DMS 273 (cell line): ENCODE results near the gene NSMF.
A peak's percentile ranks its signal among the peaks of the same experiment; 100 is the strongest.
"Not testable (repeated sequence)": the region's sequence is repeated elsewhere in the genome, so short reads cannot be mapped to it uniquely, and the experiment has no call there.

Experiments
- DNase-seq: peaks from one replicate; lab custom pipeline; 2025; ENCODE audit not compliant: unreplicated experiment; lab: John Stamatoyannopoulos, UW

The NSMF gene

DNA sequence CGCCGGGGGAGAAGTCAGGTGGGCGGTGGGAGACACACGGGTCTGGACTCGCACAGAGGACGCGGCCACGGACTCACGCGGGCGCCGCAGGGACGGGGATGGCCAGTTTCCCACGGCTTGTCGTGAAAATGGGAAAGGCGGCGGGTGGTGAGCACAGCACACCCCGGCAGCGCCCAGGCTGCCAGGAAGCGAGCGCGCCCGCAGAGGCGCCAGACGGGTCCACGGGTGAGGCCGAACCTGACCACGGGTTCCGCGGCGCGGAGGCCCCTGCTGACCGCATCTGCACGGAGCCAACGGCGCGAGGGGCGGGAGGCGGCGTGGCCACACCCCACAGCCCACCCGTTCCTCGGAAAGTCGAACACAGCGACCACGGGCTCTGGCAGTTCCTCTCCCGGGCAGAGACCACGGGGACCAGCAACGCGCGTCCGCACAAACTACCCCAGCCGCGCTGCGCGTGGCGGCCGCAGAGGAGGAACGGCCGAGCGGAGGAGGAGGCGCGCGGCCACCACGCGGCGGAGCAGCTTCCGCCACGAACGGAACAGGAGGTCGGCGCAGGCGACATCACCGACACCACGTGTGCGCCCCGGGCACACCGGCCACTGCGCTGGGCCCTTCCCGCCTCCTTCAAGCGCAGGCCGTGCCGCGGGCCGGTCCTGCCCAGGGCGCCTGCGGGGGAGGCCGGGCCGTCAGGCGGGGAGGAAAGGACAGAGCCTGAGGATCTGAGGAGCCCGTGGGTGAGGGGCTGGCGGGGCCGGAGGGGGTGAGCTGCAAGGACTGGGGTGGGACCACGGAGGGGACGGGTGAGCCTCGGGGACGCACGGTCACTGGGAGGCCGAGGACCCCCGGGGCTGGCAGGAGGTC is 41.7 kb downstream of the NSMF start:
- DNase-seq: no peak

DNA sequence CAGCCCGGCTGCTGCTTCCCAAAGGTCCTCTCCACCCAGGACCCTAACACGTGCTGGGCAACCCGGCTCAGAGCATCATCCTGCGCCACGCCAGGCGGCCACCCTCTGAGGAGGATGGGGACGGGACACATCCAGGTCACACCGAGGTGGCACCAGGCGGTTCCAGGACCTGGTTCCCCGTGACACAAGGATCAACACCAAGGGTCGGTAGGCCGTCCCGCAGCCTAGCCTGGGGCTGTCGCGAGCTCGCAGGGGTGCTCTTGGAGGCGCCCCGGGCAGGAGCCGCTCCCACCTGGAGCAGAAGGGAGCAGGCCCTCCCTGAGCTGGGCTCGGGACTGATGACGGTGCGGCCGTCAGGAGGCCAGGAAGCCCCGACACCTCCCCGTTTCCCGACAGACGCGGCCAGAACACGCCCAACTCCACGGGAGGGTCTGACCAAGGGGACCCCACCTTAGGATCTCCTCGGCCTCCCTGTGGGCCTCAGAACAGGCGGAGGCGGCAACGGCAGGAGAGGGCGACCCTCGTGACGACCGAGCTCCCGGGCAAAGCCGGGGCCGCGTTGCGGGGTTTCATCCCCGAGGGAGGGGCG is 42.5 kb downstream of the NSMF start:
- no peak for DNase-seq

DNA sequence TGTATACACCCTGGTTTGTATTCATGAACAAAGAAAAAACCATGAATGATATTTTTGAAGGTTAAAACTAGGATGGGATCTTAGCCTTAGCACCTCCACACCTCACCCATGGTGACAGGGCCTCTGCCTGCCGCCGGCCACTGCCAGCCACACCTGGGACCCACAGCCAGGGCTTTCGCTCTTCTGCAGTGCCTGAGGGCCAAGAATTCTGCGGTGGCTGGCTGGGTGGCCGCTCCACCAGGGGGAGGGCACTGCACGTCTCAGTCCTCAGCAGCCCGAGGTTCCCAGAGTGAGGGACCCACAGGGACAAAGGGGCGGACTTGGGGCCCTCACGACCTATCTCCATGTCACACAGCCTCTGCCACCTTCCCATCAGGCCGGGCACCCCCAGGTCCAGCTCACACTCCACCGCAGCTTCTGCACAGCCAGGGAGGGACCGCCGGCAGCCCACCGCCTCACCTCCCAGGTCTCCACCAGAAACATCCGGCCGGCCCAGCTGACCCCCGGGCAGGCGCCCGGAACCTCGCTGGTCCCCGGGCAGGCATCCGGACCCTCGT is 43.0 kb downstream of the NSMF start:
- DNase-seq: no peak

DNA sequence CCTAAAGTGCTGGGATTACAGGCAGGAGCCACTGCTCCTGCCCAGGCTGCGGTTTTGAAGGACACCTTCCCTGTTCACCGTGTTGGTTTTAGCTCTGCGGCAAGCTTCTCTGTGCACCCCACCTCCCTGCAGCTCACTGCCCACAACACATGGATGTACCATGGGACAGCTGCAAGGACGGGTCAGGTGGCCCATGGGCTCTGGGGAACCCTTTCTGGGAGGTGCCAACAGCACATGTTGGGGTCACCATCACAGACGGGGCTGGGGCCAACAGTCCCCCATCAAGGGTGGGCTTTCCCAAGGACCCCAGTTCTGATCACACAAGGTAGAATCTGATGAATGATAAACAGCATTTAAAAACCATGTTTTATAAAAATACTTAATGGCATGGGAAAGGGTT is 43.7 kb downstream of the NSMF start:
- no peak for DNase-seq

DNA sequence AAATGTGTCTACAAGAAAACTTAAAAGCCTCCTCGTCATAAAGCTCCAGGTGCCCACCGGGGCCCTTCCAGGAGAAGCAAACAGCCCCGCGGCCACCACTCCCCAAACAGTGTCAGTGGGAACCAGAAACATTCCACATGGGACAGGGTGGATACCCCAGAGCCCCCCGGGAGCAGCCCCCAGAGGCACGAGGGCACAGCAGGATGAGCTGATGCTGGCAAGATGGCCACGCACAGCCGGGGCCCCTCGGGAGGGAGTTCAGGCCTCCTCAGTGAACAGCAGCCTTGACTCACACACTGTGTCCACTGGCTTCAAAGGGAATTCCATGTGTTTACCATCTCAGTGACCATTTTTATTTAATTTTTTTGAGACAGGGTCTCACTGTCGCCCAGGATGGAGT is 46.7 kb downstream of the NSMF start:
- DNase-seq: no peak

DNA sequence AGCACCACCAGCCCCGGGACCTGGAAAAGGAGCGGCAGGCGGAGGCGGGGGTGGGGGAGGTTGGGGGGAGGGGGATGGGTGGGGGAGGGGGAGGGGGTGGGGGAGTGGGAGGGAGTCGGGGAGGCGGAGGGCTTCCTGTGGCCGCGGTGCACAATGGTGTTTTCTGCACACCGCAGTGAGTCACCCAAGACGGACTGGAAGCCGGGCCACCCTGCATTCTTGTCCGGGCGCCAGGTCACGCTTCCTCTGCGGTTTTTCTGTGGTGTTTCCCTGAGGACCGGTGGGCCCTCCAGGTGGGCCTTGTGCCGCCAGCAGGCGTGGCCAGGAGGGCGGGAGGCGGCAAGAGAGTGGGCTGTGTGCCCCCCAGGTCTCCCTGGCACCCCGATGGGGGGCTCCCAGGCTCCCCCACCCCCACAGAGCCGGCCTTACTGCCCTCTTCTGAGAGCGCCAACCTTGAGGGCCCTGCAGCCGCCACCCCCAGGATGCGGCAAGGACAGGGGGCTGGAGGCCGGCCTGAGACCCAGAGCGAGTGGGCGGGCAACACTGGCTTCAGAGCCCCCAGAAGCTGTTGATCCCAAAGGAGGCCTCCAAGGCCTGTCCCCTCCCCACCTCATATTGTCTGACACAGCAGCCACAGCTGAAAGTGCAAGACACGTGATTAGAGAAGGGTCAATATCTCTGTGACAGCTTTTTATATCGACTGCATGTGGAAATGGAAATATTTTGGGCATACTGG is 47.3 kb downstream of the NSMF start:
- DNase-seq: no peak

DNA sequence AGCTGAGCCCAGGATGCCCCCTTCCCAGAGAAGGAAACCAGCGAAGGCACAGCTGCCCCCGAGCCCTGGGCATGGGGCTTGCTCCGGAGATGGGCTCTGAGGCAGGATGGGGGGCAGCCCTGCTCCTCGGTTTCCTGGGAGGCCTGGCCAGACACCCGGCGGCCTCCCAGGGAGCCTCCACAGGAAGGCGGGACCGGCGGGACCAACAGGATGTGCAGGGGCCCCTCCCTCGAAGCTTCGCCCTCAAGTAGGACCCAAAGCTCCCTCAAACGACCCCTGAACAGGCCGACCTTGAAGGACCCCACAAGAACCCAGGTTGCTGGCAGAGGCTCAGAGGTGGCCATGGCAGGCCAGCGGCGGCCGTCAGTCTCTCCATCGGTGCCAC is 47.9 kb downstream of the NSMF start:
- DNase-seq: no peak

DNA sequence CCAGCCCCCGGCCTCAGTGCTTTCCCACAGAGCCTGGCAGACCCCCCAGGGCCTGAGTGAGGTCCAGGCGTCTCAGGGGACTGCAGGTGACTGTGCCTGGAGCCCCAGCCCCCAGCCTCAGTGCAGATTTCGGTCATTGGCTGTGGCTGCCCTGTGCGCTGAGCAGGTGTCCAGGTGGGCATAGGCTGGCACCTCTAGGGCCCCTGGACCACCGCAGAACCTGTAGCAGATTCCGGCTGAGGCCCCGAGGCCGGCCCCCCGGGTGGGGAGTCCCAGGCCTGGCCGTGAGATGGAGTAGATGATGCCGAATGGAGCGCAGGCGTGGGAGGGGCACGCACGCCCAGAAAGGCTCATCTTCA is 48.3 kb downstream of the NSMF start:
- no peak for DNase-seq

DNA sequence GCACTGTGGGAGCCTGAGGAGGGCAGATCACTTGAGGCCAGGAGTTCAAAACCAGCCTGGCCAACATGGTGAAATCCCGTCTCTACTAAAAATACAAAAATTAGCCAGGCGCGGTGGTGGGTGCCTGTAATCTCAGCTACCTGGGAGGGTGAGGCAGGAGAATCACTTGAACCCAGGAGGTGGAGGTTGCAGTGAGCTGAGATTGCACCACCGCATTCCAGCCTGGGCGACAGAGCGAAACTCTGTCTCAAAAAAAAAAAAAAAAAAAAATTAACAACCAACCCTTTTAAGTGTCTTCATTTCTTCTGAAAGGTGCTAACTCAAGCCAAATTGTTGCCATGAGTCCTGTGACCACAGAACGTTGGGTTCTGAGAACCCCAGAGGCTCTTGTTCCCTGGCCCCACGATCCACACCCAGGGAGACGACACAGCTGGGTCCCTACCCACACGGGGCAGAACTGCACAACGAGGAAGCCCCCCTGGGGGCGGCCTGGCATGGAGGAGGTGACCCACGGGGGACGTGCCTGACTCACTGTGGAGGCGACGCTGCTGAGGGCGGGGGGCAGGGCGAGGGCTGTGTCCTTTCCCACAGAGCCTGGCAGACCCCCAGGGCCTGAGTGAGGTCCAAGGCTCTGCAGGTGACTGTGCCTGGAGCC is 48.8 kb downstream of the NSMF start:
- not testable (repeated sequence) for DNase-seq

DNA sequence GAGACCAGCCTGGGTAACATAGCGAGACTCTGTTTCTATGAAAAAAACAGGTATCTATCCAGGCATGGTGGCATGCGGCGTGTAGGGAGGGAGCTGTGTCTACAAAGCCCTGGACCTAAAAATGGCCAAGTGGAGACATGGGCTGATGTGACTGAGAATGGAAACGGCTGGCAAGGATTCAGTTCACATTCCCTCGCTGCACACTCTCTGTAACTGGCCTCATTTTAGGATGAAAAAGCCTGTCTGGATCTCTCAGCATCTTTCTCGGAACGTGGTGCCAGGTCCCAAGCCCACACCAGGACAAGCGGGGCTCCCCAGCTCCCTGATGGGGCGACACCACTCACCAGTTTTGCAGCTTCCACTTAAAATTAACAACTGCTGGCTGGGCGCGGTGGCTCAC is 49.6 kb downstream of the NSMF start:
- DNase-seq: no peak

DNA sequence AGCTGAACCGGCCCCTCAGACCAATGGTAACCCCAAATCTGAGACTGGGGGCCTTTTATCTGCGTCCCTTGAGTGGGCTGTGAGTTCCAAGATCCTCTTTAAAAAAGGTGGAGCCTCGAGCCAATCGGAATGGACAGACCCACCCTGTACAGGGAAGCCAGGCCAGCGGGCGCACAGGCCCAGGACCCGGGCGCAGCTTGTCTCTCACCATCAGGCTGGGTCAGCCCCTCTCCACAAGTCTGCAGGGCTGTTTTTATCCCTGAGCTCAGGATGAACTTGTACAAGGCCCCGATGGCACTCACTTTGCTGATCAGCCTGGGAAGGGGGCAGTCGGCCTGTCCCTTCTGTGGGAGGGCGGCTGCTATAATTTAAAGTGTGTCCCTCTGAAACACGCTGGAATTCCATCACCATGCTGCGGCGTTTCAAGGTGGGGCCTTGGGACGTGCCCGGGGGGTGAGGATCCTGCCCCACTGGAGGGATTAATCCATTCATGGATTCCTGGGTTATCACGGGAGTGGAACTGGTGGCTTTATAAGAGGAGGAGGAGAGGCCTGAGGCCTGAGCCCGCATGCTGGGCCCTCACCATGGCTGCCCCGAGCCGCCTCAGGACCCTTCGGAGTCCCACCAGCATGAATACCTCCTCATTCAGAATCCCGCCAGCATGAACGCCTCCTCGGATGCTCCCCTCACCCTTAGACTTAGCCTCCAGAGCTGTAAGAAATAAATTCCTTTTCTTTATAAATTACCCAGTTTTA is 50.3 kb downstream of the NSMF start:
- DNase-seq: no peak

DNA sequence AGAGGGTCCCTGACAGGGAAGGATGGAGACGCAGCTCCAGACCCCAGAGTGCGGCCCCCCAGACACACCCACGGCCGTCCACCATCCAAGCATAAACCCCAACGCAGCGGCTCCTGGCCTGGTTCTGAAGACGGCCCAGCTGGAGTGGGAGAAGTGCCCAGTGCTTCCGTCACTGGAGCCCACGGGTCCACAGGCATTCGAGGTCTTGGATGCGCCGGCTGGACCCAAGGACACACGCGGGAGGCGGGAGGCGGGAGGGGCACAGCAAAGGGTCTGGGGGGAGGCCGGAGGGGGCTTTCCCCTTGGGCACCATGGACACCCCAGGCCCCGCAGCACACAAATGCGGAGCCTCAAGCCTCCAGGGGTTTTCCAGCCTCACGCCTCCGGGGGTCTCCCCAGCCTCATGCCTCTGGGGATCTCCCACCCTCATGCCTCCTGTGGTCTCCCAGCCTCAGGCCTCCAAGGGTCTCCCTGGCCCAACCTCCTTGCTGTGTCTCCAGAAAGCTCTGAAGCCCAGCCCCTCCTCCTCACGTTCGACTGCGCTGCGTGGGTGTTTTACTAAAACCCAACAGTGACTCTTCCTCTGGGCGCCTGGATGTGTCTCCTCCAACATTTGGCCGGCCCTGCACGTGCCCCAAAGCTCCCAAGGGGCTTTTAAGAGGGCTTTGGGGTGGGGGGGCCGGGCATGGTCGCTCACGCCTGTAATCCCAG is 51.4 kb downstream of the NSMF start:
- DNase-seq: no peak

DNA sequence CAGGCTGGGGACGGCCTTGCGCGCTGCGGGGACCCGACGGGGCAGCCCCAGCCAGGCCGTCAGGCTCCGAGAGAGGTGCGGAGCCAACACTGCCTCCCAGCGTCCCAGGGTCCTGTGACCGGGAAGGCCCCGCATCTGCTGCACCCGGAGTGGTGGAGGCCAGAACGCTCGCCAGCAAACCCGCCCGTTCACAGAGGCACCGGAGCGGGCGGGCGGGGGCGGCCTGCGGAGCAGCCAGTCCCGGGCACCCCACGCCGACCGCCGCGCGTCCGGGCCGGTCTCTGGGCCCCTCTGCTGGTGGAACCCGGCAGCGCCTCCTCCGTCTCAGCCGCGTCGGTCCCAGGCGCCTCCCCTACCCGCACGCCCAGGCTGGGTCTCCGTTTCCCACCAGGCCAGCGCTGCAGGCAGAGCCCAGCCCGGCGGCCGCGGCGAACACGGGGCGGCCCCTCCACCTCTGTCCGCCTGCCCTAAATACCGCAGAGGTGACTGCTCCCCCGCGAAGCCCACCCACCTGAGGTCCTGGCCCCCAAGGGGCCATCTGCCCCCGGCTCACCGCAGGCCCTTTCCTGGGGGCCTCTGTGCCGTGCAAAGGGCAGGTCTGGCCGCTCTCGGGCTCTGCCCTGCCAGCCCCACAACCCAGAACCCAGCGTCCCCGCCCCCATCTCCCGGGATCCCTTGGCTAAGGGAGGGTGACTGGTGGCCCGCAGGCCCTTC is 52.1 kb downstream of the NSMF start:
- DNase-seq: peak; percentile 87

DNA sequence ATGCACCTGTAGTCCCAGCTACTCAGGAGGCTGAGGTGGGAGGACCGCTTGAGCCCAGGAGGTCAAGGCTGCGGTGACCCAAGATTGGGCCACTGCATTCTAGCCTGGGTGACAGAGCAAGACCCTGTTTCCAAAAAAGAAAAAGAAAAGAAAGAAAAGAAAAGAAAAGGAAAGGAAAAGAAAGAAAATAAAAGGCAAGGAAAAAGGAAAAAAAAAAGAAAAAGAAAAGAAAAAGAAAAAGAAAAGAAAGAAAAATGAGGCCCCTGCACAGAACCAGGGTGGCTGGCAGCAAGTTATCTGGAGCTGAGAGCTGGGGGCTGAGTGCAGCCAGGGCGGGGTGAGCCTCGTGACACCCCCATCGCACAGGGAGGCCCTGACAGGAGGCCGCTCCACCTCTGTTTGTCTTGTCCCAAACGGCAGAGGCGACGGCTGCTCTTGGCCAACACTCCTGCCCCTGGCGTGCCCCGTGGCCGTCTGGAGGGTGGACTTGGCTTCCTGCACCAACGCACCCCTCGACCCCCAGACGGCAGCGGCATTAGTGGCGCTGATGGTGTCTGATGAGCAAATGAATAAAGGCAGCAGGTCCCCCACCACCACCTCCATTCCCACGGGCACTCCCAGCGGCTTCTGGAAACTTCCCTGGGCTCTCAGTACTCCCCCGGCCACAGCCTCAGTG is 52.9 kb downstream of the NSMF start:
- DNase-seq: no peak

DNA sequence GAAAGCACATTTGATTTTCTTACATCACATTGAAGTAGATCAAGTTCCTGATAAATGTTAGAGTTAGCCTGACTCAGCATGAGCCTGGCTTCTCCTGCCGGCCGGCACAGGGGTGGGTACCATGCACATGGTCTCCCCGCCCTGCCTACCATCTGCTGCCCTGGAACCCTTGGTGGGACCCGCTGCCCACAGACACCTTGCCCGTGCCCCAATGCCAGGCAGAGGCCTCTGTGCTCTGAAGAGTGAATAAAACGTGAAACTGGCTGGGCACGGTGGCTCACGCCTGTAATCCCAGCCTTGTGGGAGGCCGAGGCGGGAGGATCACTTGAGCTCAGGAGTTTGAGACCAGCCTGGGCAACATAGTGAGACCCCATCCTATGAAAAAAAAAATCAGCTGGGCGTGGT is 53.5 kb downstream of the NSMF start:
- peak; percentile 36 for DNase-seq

DNA sequence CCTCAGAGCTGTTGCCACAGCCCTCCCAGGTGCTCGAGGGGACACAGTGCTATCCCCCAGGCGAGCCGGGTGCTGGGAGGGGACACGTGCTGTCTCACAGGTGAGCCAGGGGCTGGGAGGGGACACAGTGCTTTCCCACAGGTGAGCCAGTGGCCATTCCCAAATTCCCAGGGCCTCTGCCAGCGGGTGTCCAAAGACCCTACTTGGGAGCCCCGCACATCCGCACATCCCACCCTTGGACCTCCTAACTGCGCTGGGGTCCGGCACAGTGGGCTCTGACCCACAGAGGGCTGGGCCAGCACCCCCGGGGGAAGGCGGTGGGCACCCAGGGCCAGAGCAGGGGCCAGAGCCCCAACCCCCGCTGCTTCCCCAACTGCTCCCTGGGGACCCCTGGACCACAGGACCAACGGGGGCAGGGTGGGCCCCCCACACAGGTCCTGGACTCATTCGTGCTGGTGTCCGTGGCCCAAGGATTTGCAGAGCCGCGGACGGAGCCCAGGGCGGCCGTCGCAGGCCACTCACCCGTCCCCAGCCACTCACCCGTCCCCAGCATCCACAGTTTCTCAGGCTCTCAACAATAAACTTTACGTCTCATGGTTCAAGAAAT is 54.1 kb downstream of the NSMF start:
- no peak for DNase-seq

DNA sequence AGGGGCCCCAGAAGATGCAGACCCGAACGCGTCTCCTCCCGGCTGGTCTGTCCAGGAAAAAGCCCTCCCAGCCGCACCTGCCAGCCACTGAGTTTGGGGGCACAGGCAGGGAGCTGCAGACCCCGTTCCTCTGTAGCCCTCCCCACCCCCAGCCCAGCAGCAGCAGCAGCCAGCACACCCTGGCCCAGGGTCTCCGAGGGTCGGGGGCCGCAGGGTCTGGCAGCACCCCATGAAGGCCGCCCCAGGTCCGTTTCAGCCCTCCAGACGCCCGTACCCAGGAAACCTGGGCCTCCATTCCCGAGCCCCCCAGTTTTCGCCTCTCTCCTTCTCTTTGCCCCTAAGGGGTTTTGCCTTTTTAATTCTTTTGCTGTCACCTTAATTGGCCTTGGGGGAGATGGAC is 55.9 kb downstream of the NSMF start:
- DNase-seq: no peak

DNA sequence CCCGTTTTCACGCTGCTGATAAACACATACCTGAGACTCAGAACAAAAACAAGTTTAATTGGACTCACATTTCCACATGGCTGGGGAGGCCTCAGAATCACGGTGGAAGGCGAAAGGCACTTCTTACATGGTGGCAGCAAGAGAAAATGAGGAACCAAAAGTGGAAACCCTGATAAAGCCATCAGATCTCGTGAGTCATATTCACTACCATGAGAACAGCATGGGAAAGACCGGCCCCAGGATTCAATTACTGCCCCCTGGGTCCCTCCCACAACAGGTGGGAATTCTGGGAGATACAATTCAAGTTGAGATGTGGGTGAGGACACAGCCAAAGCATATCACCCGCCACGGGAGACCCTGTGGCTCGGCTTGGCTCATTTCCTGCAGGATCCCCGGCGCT is 56.4 kb downstream of the NSMF start:
- DNase-seq: no peak
